ENCODE results near the gene CACHD1.

GRCh38 chr1:64423526-64423925, 46.4 kb upstream of the CACHD1 start:
- TF ChIP-seq CTCF (IDR thresholded peaks at IDR 0.05) (no peak), POLR2AphosphoS5 (IDR thresholded peaks at IDR 0.05) (no peak), EP300 (IDR thresholded peaks at IDR 0.05) (no peak)
